Esophagus squamous epithelium (tissue), 4 donors: ENCODE measurements around the gene FOXK2.

ENCODE experiments used
- CTCF ChIP-seq, 6 experiments: fragments of 450-650 bp in 4 of 6; fragments of 200-600 bp in 2 of 6; sonication (generic) in 2 of 6; IDR thresholded peaks; one replicate each; pipeline ENCODE4 v1.5.1; 2016 to 2019; ENCODE audit warnings: antibody characterized with exemption in 6 of 6, mild to moderate bottlenecking in 4 of 6, moderate library complexity in 4 of 6
- POLR2A ChIP-seq, 4 donors: fragments of 450-650 bp; IDR thresholded peaks; one replicate each; pipeline ENCODE4 v1.6.1; 2017; ENCODE audit warnings: antibody characterized with exemption in 4 of 4, mild to moderate bottlenecking in 4 of 4, moderate library complexity in 3 of 4

DNA sequence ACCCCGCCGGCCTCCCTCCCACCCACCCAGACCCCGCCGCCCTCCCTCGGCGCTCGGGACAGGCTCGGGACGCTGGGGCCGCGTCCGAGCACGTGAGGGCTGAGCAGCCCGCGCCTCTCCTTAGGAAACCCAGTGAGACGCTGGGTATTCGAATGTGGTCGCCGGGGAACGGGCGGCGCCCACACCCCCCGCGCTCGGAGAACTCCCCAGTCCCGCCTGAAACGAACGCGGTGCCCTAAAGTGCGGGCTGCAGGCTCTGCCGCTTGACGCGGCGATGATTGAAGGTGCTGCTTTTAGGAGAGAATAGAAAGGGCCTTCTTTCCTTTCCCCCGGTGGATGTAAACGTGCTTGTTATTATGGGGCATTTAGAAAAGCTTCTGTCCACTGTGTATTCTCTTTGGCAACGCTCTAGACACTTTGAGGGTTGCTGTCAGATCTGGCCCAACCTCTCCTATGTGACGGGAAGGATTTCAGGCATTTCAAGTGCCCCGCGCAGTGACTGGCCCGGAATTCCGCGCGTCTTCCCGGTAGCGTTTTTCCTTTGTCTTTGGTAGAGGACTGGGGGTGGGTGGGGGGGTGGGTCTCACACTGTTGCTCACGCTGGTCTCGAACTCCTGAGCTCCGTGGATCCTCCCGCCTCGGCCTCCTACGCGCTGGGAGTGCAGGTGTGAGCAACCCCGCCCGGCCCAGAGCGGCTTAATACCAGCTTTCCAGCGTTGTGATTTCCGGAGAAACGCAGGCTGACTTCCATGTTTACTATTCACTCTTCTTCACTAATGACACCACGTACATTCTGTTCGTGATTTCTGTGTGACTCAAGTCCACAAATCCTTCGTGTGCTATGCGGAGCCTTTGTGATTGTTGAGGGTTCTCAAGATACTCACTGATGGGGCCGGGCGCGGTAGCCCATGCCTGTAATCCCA is 21.8 kb upstream of the FOXK2 start:
- no peak for TF ChIP-seq CTCF (IDR thresholded peaks at IDR 0.05)
- no peak for TF ChIP-seq POLR2A (IDR thresholded peaks at IDR 0.05)
